Spleen (tissue), 11 donors: ENCODE measurements around the gene HMGXB3. TPM values are rescaled to one million over a fixed set of nuclear protein-coding genes. Genes with fewer than 3 reads are reported as not detected.

Experiments used
- DNase-seq: peaks from one replicate; pipeline ENCODE4 v3.0.0-alpha.2; 2020
- H3K27ac ChIP-seq, 8 donors: fragments of 200-600 bp; sonication (generic) in 7 of 8; 1 replicate in 4 of 8; 2 replicates in 4 of 8; pipeline versions ENCODE4 v1.5.0 to v1.8.0; 2016 to 2021; ENCODE audit warnings: inconsistent platforms in 4 of 8, mild to moderate bottlenecking in 4 of 8, moderate library complexity in 1 of 8
- H3K27me3 ChIP-seq, 7 donors: fragments of 200-600 bp; sonication (generic) in 6 of 7; replicated peaks in 1 of 7; 1 replicate in 4 of 7; 2 replicates in 3 of 7; pipeline versions ENCODE4 v1.5.0 to v1.8.0; 2016 to 2021; ENCODE audit warnings: inconsistent platforms in 3 of 7, mild to moderate bottlenecking in 1 of 7
- H3K36me3 ChIP-seq, 6 donors: fragments of 200-600 bp; sonication (generic) in 5 of 6; 1 replicate in 4 of 6; 2 replicates in 2 of 6; pipeline versions ENCODE4 v1.5.0 to v1.8.0; 2016 to 2021; ENCODE audit warnings: inconsistent platforms in 2 of 6
- H3K4me1 ChIP-seq, 6 donors: fragments of 200-600 bp; sonication (generic) in 5 of 6; 1 replicate in 3 of 6; 2 replicates in 3 of 6; pipeline versions ENCODE4 v1.5.0 to v1.8.0; 2016 to 2021; ENCODE audit warnings: inconsistent platforms in 3 of 6
- H3K4me3 ChIP-seq, 8 donors: fragments of 200-600 bp; sonication (generic) in 7 of 8; 1 replicate in 4 of 8; 2 replicates in 4 of 8; pipeline versions ENCODE4 v1.5.0 to v1.8.0; 2016 to 2021; ENCODE audit warnings: inconsistent platforms in 4 of 8, mild to moderate bottlenecking in 4 of 8, moderate library complexity in 2 of 8
- H3K9me3 ChIP-seq, 8 donors: fragments of 200-600 bp; sonication (generic) in 7 of 8; 1 replicate in 4 of 8; 2 replicates in 4 of 8; pipeline versions ENCODE4 v1.5.0 to v1.8.0; 2016 to 2021; ENCODE audit warnings: inconsistent platforms in 4 of 8
- POLR2A ChIP-seq, 3 donors: fragments of 450-650 bp; IDR thresholded peaks; one replicate each; pipeline ENCODE4 v1.5.1; 2017; ENCODE audit warnings: antibody characterized with exemption in 3 of 3, mild to moderate bottlenecking in 1 of 3
- POLR2AphosphoS5 ChIP-seq, 3 donors: sonication (generic); formaldehyde crosslinking; IDR thresholded peaks; one replicate each; pipeline ENCODE4 v1.5.1; 2017; ENCODE audit warnings: antibody characterized with exemption in 3 of 3
- whole genome bisulfite sequencing, 5 donors: extraction: QIAGEN DNeasy Blood & Tissue Kit in 3 of 5; methylation state at CpG; one replicate each; pipeline versions ENCODE4 v1.1.5 to v1.1.7; 2013 to 2018; 5-methylcytosine and 5-hydroxymethylcytosine counted together
- intact Hi-C: fragments of 100-400 bp; cut with DNase I; formaldehyde crosslinking; loops from one replicate; pipeline ENCODE4 v1.15.0; 2023; ENCODE audit warnings: low total_unique reads
- polyA plus RNA-seq, 3 donors: library from polyadenylated mRNA; stranded (reverse); fragments of 200-250 nt; gene quantifications; one replicate each; pipeline ENCODE4 v1.2.1, GENCODE V29; 2013
- total RNA-seq, 7 donors: library from RNA; depleted of rRNA in 3 of 7; stranded (reverse); fragments of >200 nt in 3 of 7; fragmentation: NEBNext Ultra II Directional in 4 of 7; extraction: Animal tissue kit (Norgen Biotek cat#: 25700) in 4 of 7; gene quantifications; one replicate each; pipeline versions ENCODE4 v1.1.0 to v1.2.1, GENCODE V29; 2016 to 2021
- TF ChIP-seq, protein P1 (sequence below), 11 experiments: fragments of 200-600 bp in 7 of 11; fragments of 450-650 bp in 4 of 11; sonication (generic) in 4 of 11; IDR thresholded peaks in 8 of 11; conservative IDR thresholded peaks in 3 of 11; 1 replicate in 7 of 11; 2 replicates in 4 of 11; pipeline versions ENCODE4 v1.4.0 to v1.8.0; 2016 to 2021; ENCODE audit warnings: antibody characterized with exemption in 11 of 11, inconsistent platforms in 4 of 11, mild to moderate bottlenecking in 1 of 11
- donor health status: healthy with polysubstance abuse.
- donor health status: DM: no; HTN: no; CAD: no; lungs with moderate emphysema.
- donor health status: DM: no; HTN: no; CAD: no.
- donor health status: Bipolar disorder and iron deficiency.
- donor health status: healthy.
- donor health status: DM: no; HTN: no; CAD: no.
- donor health status: DM: yes; HTN: yes; CAD: no.

Gene HMGXB3
- total and polyA plus RNA-seq, 10 donors = 14.3 to 51.7 (median 34.6) TPM

GRCh38 chr5:150021491-150022157 is 21.1 kb downstream of the HMGXB3 start:
- DNase-seq = no peak
- intact Hi-C loops = no loop called here
- H3K9me3 ChIP-seq = peaks cover 0 to 1% (median 0%) of the 10 kb centered on the region in 8 donors
- H3K36me3 ChIP-seq = peaks cover 3 to 100% (median 74%) of the 10 kb centered on the region in 6 donors
- H3K4me3 ChIP-seq = no peak overlapping the region
- peak overlapping the region in 6 of 8 donors; percentile 35 to 74 (median 47) for H3K27ac ChIP-seq
- H3K27me3 ChIP-seq = no peaks in the 10 kb centered on the region
- WGBS, 5 donors = 72 to 91% (median 83%) methylated on average over 13 of the region's 13 CpGs
- peaks cover 0 to 17% (median 0%) of the 10 kb centered on the region in 6 donors for H3K4me1 ChIP-seq
- TF ChIP-seq, protein P1, sequence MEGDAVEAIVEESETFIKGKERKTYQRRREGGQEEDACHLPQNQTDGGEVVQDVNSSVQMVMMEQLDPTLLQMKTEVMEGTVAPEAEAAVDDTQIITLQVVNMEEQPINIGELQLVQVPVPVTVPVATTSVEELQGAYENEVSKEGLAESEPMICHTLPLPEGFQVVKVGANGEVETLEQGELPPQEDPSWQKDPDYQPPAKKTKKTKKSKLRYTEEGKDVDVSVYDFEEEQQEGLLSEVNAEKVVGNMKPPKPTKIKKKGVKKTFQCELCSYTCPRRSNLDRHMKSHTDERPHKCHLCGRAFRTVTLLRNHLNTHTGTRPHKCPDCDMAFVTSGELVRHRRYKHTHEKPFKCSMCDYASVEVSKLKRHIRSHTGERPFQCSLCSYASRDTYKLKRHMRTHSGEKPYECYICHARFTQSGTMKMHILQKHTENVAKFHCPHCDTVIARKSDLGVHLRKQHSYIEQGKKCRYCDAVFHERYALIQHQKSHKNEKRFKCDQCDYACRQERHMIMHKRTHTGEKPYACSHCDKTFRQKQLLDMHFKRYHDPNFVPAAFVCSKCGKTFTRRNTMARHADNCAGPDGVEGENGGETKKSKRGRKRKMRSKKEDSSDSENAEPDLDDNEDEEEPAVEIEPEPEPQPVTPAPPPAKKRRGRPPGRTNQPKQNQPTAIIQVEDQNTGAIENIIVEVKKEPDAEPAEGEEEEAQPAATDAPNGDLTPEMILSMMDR (IDR thresholded peaks at IDR 0.05 in 8 of 11, conservative IDR thresholded peaks at IDR 0.05 in 3 of 11) = no peak
- TF ChIP-seq POLR2A (IDR thresholded peaks at IDR 0.05) (no peak), POLR2AphosphoS5 (IDR thresholded peaks at IDR 0.05) (peak in 2 of 3 donors; percentile 41 to 42)

DNA sequence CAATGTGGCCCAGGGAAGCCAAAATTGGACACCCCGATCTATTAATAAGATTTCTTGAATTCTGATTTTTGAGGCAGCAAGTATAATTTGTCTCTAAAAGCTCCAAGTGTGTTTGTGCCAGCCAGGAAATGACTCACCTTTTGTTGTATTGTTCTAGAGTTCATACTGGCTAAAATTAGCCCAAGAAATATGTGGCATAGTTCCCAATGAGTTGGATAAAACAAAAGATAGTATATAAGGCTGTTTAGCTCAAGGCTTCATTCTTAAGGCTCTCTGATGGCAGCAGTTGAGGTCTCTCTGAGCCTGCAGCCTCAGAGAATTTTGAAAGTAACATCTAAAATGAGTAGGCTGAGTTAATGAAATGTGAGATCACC is 21.6 kb downstream of the HMGXB3 start:
- DNase-seq = no peak
- TF ChIP-seq POLR2AphosphoS5 (IDR thresholded peaks at IDR 0.05) = no peak
- TF ChIP-seq POLR2A (IDR thresholded peaks at IDR 0.05) = no peak
- TF ChIP-seq, protein P1 (IDR thresholded peaks at IDR 0.05 in 8 of 11, conservative IDR thresholded peaks at IDR 0.05 in 3 of 11) = no peak
- H3K9me3 ChIP-seq = no peaks in the 10 kb centered on the region
- no peaks in the 10 kb centered on the region for H3K27me3 ChIP-seq
- H3K36me3 ChIP-seq = peaks cover 3 to 100% (median 78%) of the 10 kb centered on the region in 6 donors
- H3K4me3 ChIP-seq = no peak overlapping the region
- intact Hi-C loops = no loop called here
- H3K27ac ChIP-seq = peak overlapping the region in 6 of 8 donors; percentile 35 to 74 (median 47)
- H3K4me1 ChIP-seq = peaks cover 0 to 17% (median 0%) of the 10 kb centered on the region in 6 donors
- WGBS, 5 donors = 58 to 85% (median 81%) methylated on average over 1 of the region's 1 CpG

- 73 to 87% (median 81%) methylated on average over 2 of the region's 2 CpGs for WGBS, 5 donors
- intact Hi-C loops = no loop called here
- no peak for DNase-seq
- Histone ChIP-seq H3K9me3 (no peaks in the 10 kb centered on the region), H3K27me3 (no peaks in the 10 kb centered on the region), H3K4me1 (peaks cover 0 to 17% (median 0%) of the 10 kb centered on the region in 6 donors), H3K4me3 (no peak overlapping the region), H3K27ac (peak overlapping the region in 3 of 8 donors; percentile 42 to 74 (median 68)), H3K36me3 (peaks cover 0 to 100% (median 83%) of the 10 kb centered on the region in 6 donors)
- TF ChIP-seq POLR2AphosphoS5 (IDR thresholded peaks at IDR 0.05) (no peak), POLR2A (IDR thresholded peaks at IDR 0.05) (no peak)
- TF ChIP-seq, protein P1 (IDR thresholded peaks at IDR 0.05 in 8 of 11, conservative IDR thresholded peaks at IDR 0.05 in 3 of 11) = no peak
Observed at GRCh38 chr5:150022681-150023080, 22.1 kb downstream of the HMGXB3 start.

DNA sequence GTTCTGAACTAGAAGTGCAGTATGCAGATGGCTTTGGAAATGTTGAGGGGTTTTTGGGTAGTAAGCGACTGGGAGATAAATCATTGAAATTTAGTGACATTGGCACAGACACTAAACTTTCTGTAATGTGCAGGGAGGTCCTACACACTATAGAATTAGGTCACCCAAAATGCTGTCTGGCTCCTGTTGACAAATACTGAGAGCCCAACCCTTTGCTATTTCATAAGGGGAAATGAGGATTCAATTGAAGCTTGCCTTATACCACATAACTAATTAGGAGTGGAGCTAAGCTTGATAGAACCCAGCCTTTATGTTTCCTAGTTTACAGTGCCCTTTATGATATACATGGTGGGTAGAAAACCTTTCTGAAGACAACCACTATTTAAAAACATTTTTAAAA is 22.6 kb downstream of the HMGXB3 start:
- peaks cover 0 to 100% (median 84%) of the 10 kb centered on the region in 6 donors for H3K36me3 ChIP-seq
- H3K27me3 ChIP-seq = no peaks in the 10 kb centered on the region
- intact Hi-C loops = no loop called here
- H3K27ac ChIP-seq = no peak overlapping the region
- 90 to 100% (median 96%) methylated on average over 1 of the region's 1 CpG for whole genome bisulfite sequencing, 5 donors
- H3K9me3 ChIP-seq = no peaks in the 10 kb centered on the region
- TF ChIP-seq POLR2A (IDR thresholded peaks at IDR 0.05) (no peak), POLR2AphosphoS5 (IDR thresholded peaks at IDR 0.05) (no peak)
- TF ChIP-seq, protein P1 (IDR thresholded peaks at IDR 0.05 in 8 of 11, conservative IDR thresholded peaks at IDR 0.05 in 3 of 11) = no peak
- no peak overlapping the region for H3K4me3 ChIP-seq
- H3K4me1 ChIP-seq = peaks cover 0 to 17% (median 0%) of the 10 kb centered on the region in 6 donors
- DNase-seq = no peak
